Uterus (tissue), 2 donors: ENCODE measurements around the gene CARD9.

Source experiments
- CTCF ChIP-seq, 4 experiments: fragments of 200-600 bp in 2 of 4; fragments of 450-650 bp in 2 of 4; sonication (generic) in 2 of 4; IDR thresholded peaks; one replicate each; pipeline ENCODE4 v1.5.1; 2016 to 2019; ENCODE audit warnings: antibody characterized with exemption in 4 of 4, mild to moderate bottlenecking in 2 of 4, moderate library complexity in 1 of 4
- POLR2A ChIP-seq, 2 donors: fragments of 450-650 bp; IDR thresholded peaks; one replicate each; pipeline ENCODE4 v1.6.1; 2016; ENCODE audit warnings: antibody characterized with exemption in 2 of 2, mild to moderate bottlenecking in 1 of 2, moderate library complexity in 1 of 2

- TF ChIP-seq POLR2A (IDR thresholded peaks at IDR 0.05) (no peak), CTCF (IDR thresholded peaks at IDR 0.05) (no peak)
Measured at GRCh38 chr9:136331030-136331429, 42.4 kb downstream of the CARD9 start.
